Mucosa of rectum (tissue), 2 donors: Measurements from ENCODE around the gene CELSR2.

ENCODE experiments used
- H3K27ac ChIP-seq, 2 donors: one replicate each; pipeline ENCODE4 v1.7.0; 2013; ENCODE audit warnings: inconsistent platforms in 2 of 2, low read depth in 2 of 2, low read length in 2 of 2
- H3K27me3 ChIP-seq, 2 donors: one replicate each; pipeline ENCODE4 v1.7.0; 2013; ENCODE audit warnings: low read length in 2 of 2; ENCODE audit not compliant: control insufficient read depth in 2 of 2, insufficient read depth in 2 of 2
- H3K36me3 ChIP-seq, 2 donors: one replicate each; pipeline ENCODE4 v1.7.0; 2013; ENCODE audit warnings: low read length in 2 of 2; ENCODE audit not compliant: control insufficient read depth in 2 of 2, insufficient read depth in 2 of 2
- H3K4me1 ChIP-seq, 2 donors: one replicate each; pipeline ENCODE4 v1.7.0; 2013; ENCODE audit warnings: low read length in 2 of 2, mild to moderate bottlenecking in 1 of 2; ENCODE audit not compliant: control insufficient read depth in 2 of 2, insufficient read depth in 2 of 2
- H3K4me3 ChIP-seq, 2 donors: one replicate each; pipeline ENCODE4 v1.7.0; 2013; ENCODE audit warnings: low read length in 2 of 2
- H3K9ac ChIP-seq, 2 donors: one replicate each; pipeline ENCODE4 v1.7.0; 2013; ENCODE audit warnings: low read length in 2 of 2, low read depth in 1 of 2, mild to moderate bottlenecking in 1 of 2
- H3K9me3 ChIP-seq, 2 donors: one replicate each; pipeline ENCODE4 v1.7.0; 2013; ENCODE audit warnings: low read length in 2 of 2; ENCODE audit not compliant: control insufficient read depth in 2 of 2
- donor health status: healthy.
- donor health status: Normal muscosa, but diverticular disease.

The CELSR2 gene

GRCh38 chr1:109229531-109230127, 19.7 kb upstream of the CELSR2 start:
- Histone ChIP-seq H3K4me3 (no peak overlapping the region), H3K36me3 (peaks cover 50 to 57% of the 10 kb centered on the region in 2 donors), H3K4me1 (no peaks in the 10 kb centered on the region), H3K9ac (no peak overlapping the region), H3K27ac (no peak overlapping the region), H3K9me3 (no peaks in the 10 kb centered on the region), H3K27me3 (no peaks in the 10 kb centered on the region)

- no peak overlapping the region for H3K27ac ChIP-seq
- no peaks in the 10 kb centered on the region for H3K9me3 ChIP-seq
- H3K9ac ChIP-seq, result no peak overlapping the region
- no peaks in the 10 kb centered on the region for H3K27me3 ChIP-seq
- H3K4me1 ChIP-seq, result no peaks in the 10 kb centered on the region
- H3K36me3 ChIP-seq, result peaks cover 64 to 67% of the 10 kb centered on the region in 2 donors
- no peak overlapping the region for H3K4me3 ChIP-seq
These were observed 18.3 kb upstream of the CELSR2 start for GRCh38 chr1:109231066-109231465.

- Histone ChIP-seq H3K27me3 (no peaks in the 10 kb centered on the region), H3K9me3 (no peaks in the 10 kb centered on the region), H3K4me3 (no peak overlapping the region), H3K27ac (no peak overlapping the region), H3K9ac (no peak overlapping the region), H3K36me3 (peaks cover 69 to 70% of the 10 kb centered on the region in 2 donors), H3K4me1 (no peaks in the 10 kb centered on the region)
These were observed 14.2 kb upstream of the CELSR2 start for GRCh38 chr1:109235137-109235536.

- peaks cover 47% of the 10 kb centered on the region in 2 donors for H3K36me3 ChIP-seq
These were observed 11.8 kb upstream of the CELSR2 start for GRCh38 chr1:109237512-109237911.

GRCh38 chr1:109238382-109238781, 11.0 kb upstream of the CELSR2 start:
- H3K9me3 ChIP-seq, result no peaks in the 10 kb centered on the region
- H3K9ac ChIP-seq, result no peak overlapping the region
- H3K27me3 ChIP-seq, result peaks cover 3 to 4% of the 10 kb centered on the region in 2 donors
- H3K27ac ChIP-seq, result no peak overlapping the region
- H3K36me3 ChIP-seq, result peaks cover 43% of the 10 kb centered on the region in 2 donors
- no peak overlapping the region for H3K4me3 ChIP-seq
- H3K4me1 ChIP-seq, result peaks cover 5 to 8% of the 10 kb centered on the region in 2 donors

More at GRCh38 chr1:109237512-109237911, 11.8 kb upstream of the CELSR2 start:
- H3K9ac ChIP-seq, result no peak overlapping the region
- peaks cover 3 to 4% of the 10 kb centered on the region in 2 donors for H3K27me3 ChIP-seq
- H3K27ac ChIP-seq, result no peak overlapping the region
- peaks cover 5 to 8% of the 10 kb centered on the region in 2 donors for H3K4me1 ChIP-seq
- H3K4me3 ChIP-seq, result no peak overlapping the region
- no peaks in the 10 kb centered on the region for H3K9me3 ChIP-seq

- Histone ChIP-seq H3K27me3 (peaks cover 3 to 4% of the 10 kb centered on the region in 2 donors), H3K4me1 (peaks cover 5 to 8% of the 10 kb centered on the region in 2 donors), H3K9ac (no peak overlapping the region), H3K27ac (no peak overlapping the region), H3K36me3 (peaks cover 43% of the 10 kb centered on the region in 2 donors), H3K4me3 (no peak overlapping the region), H3K9me3 (no peaks in the 10 kb centered on the region)
These were observed 10.3 kb upstream of the CELSR2 start for GRCh38 chr1:109239047-109239408.

- no peak overlapping the region for H3K27ac ChIP-seq
- H3K9me3 ChIP-seq, result no peaks in the 10 kb centered on the region
- peaks cover 40 to 43% of the 10 kb centered on the region in 2 donors for H3K36me3 ChIP-seq
- no peak overlapping the region for H3K9ac ChIP-seq
- H3K27me3 ChIP-seq, result peaks cover 3 to 4% of the 10 kb centered on the region in 2 donors
- H3K4me1 ChIP-seq, result peaks cover 5 to 8% of the 10 kb centered on the region in 2 donors
- H3K4me3 ChIP-seq, result no peak overlapping the region
These were observed 9.8 kb upstream of the CELSR2 start for GRCh38 chr1:109239409-109240068.

- Histone ChIP-seq H3K4me1 (peaks cover 5 to 8% of the 10 kb centered on the region in 2 donors), H3K27ac (no peak overlapping the region), H3K9me3 (no peaks in the 10 kb centered on the region), H3K36me3 (peaks cover 32 to 36% of the 10 kb centered on the region in 2 donors), H3K4me3 (peak overlapping the region; percentile 13 to 20), H3K27me3 (peaks cover 3 to 4% of the 10 kb centered on the region in 2 donors), H3K9ac (no peak overlapping the region)
These were observed 8.9 kb upstream of the CELSR2 start for GRCh38 chr1:109240158-109241152.

- H3K27ac ChIP-seq, result no peak overlapping the region
- no peak overlapping the region for H3K9ac ChIP-seq
- H3K4me1 ChIP-seq, result peaks cover 5 to 8% of the 10 kb centered on the region in 2 donors
- peaks cover 23 to 27% of the 10 kb centered on the region in 2 donors for H3K36me3 ChIP-seq
- no peaks in the 10 kb centered on the region for H3K9me3 ChIP-seq
- H3K27me3 ChIP-seq, result peaks cover 4 to 5% of the 10 kb centered on the region in 2 donors
- H3K4me3 ChIP-seq, result no peak overlapping the region
These were observed 8.0 kb upstream of the CELSR2 start for GRCh38 chr1:109241344-109241743.
